ENCODE measurements around the gene DIDO1. TPM values are rescaled to one million over a fixed set of nuclear protein-coding genes. Genes with fewer than 3 reads are reported as not detected.

DIDO1 gene
- total and polyA plus RNA-seq, 2 of the 13 experiments (the other 11 are each of a cell fraction or from before 2014, with no cell fraction given), result 75.0 to 75.1 TPM

GRCh38 chr20:62893700-62894099 is 32.6 kb downstream of the DIDO1 start (continued):
- no peak for TF ChIP-seq HMGXB3 (CRISPR knock-in tag; IDR thresholded peaks at IDR 0.05; ENCODE audit: borderline replicate concordance)
- no peak for TF ChIP-seq HOXA5 (CRISPR knock-in tag; IDR thresholded peaks at IDR 0.05)
- no peak for TF ChIP-seq ZNF562 (CRISPR knock-in tag; IDR thresholded peaks at IDR 0.05; ENCODE audit: borderline replicate concordance)
- no peak for TF ChIP-seq NFATC3 (CRISPR knock-in tag; IDR thresholded peaks at IDR 0.05)
- no peak for TF ChIP-seq ZBTB40 (IDR thresholded peaks at IDR 0.05)
- 0 out of 2 replicates have a peak, but pooled peaks have one; percentile 28 for TF ChIP-seq ZBTB40 (CRISPR knock-in tag; IDR thresholded peaks at IDR 0.05)
- no peak for TF ChIP-seq MBD4 (IDR thresholded peaks at IDR 0.05; ENCODE audit: borderline replicate concordance, low read length)
- peak; percentile 36; the same call in 1 of the 2 replicates for TF ChIP-seq ZFX (CRISPR knock-in tag; IDR thresholded peaks at IDR 0.05; ENCODE audit: low read depth)
- peak; percentile 46; the same call in 1 of the 2 replicates for TF ChIP-seq MTA1 (CRISPR knock-in tag; IDR thresholded peaks at IDR 0.05; ENCODE audit: borderline replicate concordance)
- 0 out of 2 replicates have a peak, but pooled peaks have one; percentile 12 for TF ChIP-seq SMC3 (IDR thresholded peaks at IDR 0.05; ENCODE audit: low read length)
- no peak for TF ChIP-seq ZNF704 (CRISPR knock-in tag; IDR thresholded peaks at IDR 0.05; ENCODE audit: borderline replicate concordance)
- TF ChIP-seq MZF1 (CRISPR knock-in tag; IDR thresholded peaks at IDR 0.05; ENCODE audit: borderline replicate concordance), result no peak
- TF ChIP-seq ZFP41 (CRISPR knock-in tag; IDR thresholded peaks at IDR 0.05; ENCODE audit: borderline replicate concordance), result no peak
- no peak for TF ChIP-seq SIN3A (IDR thresholded peaks at IDR 0.05; ENCODE audit: borderline replicate concordance, low read depth, low read length)
- TF ChIP-seq TCF7 (IDR thresholded peaks at IDR 0.05; ENCODE audit: low read depth), result no peak
- TF ChIP-seq ZNF274 (CRISPR knock-in tag; IDR thresholded peaks at IDR 0.05), result no peak

All from HepG2 (cell line).